HG02571 (cell line): Measurements from ENCODE around the gene SNRNP40.
"Not testable (repeated sequence)": the region's sequence is repeated elsewhere in the genome, so short reads cannot be mapped to it uniquely, and the experiment has no call there.

Experiments
- ATAC-seq: cut with Tn5 transposase; IDR thresholded peaks from one replicate; pipeline ENCODE4 v1.9.1; 2021; ENCODE audit warnings: mild to moderate bottlenecking, moderate library complexity; ENCODE audit not compliant: unreplicated experiment

The SNRNP40 gene

DNA sequence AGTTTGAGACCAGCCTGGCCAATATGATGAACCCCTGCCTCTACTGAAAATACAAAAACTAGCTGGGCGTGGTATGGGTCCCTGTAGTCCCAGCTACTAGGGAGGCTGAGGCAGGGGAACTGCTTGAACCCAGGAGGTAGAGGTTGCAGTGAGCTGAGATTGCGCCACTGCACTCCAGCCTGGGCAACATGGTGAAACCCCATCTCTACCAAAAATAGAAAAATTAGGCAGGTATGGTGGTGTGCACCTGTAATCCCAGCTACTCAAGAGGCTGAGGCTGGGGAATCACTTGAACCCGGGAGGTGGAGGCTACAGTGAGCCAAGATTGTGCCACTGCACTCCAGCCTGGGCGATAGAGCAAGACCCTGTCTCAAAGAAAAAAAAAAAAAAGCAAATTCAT, 8.8 kb downstream of the SNRNP40 start:
- not testable (repeated sequence) for ATAC-seq

DNA sequence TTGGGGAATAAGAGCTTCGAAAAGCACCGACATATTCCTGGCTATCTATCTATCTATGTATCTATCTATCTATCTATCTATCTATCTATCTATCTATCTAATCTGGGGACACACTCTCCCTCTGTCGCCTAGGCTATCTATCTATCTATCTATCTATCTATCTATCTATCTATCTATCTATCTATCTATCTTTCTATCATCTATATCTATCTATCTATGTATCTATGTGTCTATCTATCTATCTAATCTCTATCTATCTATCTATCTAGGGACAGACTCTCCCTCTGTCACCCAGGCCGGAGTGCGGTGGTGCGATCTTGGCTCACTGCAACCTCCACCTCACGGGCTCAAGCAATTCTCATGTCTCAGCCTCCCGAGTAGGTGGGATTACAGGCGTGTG, 14.2 kb downstream of the SNRNP40 start:
- ATAC-seq = not testable (repeated sequence)

GRCh38 chr1:31273619-31274018, 23.0 kb downstream of the SNRNP40 start:
- ATAC-seq = no peak

DNA sequence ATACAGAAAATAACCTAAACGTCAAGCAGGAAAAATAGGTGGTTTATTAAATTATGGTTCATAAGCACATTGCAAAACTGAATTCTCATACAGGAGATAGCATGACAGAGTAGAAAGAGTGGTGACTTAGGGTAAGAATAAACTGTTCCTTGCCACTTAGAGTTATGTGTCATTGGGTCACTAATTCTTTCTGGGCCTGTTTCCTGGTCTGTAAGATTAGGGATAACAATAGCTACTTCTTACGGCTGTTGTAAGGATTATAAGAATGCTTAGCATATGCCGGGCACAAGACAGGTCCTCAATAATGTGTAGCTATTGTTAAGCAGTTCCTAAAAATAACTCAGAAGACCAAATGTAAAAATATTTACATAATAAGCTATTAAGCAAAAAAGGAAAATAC, 24.2 kb downstream of the SNRNP40 start:
- ATAC-seq = no peak

- no peak for ATAC-seq
These were observed 30.0 kb downstream of the SNRNP40 start for GRCh38 chr1:31266547-31266946.

DNA sequence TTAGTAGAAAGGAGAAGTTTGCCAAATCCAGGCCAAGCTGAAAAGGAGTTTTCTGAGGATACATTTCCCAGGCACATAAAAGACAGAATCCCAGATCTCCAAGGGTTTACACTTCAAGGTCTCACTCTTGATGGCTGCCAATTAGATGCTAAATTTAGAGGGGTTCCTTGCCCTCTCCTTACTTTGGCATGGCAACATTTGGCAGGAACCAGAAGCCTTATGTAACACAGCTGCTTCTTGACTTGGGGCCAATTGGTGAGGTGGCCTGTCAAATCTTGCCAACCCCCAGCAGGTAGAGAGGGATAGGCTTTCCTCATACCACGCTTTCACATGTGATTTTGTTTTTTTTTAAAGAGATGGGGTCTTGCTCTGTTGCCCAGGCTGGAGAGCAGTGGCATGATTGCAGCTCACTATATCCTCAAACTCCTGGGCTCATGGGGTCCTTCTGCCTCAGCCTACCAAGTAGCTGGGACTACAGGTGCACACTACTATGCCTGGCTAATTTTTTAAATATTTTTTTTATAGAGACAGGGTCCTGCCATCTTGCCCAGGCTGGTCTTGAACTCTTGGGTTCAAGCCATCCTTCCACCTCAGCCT, 31.7 kb downstream of the SNRNP40 start:
- no peak for ATAC-seq

DNA sequence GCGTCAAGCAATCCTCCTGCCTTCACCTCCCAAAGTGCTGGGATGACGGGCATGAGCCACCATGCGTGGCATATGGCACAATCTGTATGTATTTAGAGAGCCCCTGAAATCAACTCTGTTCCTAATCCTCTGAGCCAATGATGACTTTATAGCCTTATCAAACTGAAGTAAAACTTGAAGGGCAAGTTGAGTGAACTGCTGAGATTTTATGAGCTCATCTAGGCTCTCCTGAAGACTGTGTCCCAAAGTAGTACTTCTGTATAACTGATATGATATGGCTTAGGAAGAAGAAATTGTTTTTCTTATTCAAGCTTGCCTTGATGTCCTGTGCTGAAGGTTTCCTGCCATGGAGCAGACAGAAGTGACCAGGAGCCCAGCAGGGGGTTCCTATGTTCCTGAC, 33.2 kb downstream of the SNRNP40 start:
- ATAC-seq = no peak

DNA sequence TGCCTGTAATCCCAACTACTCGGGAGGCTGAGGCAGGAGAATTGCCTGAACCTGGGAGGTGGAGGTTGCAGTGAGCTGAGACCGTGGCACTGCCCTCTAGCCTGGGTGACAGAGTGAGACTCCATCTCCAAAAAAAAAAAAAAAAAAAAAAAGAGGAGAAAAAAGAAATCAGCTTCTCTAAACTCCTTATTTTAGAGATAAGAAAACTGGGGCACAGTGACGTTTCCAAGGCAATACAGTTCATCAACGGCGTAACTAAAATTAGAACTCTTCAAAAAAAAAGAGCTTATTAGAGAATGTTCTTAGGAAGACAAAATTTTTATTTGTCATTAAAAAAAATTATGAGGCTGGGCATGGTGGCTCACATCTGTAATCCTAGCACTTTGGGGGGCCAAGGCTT, 34.2 kb downstream of the SNRNP40 start:
- ATAC-seq = not testable (repeated sequence)

- no peak for ATAC-seq
These were observed 34.7 kb downstream of the SNRNP40 start for GRCh38 chr1:31261916-31262315.

- ATAC-seq = no peak
These were observed 36.8 kb downstream of the SNRNP40 start for GRCh38 chr1:31259746-31260145.

DNA sequence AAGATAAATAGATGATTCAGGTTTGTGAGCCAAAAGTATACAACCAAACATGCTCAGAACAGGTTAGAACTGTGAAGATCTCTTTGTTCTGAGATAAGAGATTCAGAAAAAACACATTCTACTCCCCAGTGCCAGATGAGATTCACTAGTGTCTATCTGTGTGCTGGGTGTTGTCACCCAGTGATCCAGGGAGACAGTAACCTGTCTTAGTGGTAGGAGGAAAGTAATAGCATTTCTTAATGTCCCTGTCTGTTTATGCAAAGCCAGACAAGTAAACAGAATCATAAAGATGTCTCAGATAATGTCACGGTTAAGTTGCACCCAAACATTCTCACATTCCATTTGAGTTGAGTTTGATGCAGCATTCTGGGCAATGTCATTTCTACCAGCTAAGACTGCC, 38.0 kb downstream of the SNRNP40 start:
- ATAC-seq = no peak

- no peak for ATAC-seq
These were observed 39.4 kb downstream of the SNRNP40 start for GRCh38 chr1:31257213-31257612.

- ATAC-seq = no peak
These were observed 46.7 kb downstream of the SNRNP40 start for GRCh38 chr1:31249854-31250253.

- no peak for ATAC-seq
These were observed 48.3 kb downstream of the SNRNP40 start for GRCh38 chr1:31248276-31248675.

- ATAC-seq = no peak
These were observed 52.3 kb downstream of the SNRNP40 start for GRCh38 chr1:31244326-31244725.

GRCh38 chr1:31243501-31244286, 52.9 kb downstream of the SNRNP40 start:
- no peak for ATAC-seq

DNA sequence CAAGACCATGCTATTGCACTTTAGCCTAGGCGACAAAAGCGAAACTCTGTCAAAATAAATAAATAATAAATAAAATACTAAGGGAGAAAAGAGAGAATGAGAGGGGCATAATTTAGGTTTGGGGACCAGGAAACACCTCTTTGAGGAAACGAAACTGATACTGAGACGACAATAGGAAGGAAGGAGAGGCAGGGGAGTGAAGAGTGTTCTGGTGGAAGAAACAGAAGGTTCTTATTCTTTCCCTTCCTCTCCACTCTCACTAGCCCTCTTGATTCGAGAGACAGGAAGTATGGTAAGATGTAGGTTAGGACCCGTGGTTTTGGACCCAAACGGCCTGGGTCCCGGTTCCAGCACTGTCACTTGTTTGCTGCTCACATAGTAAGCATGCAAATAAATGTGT, 55.3 kb downstream of the SNRNP40 start:
- ATAC-seq = no peak

GRCh38 chr1:31239653-31240241, 56.8 kb downstream of the SNRNP40 start, which contains the start of gene NKAIN1:
Gene NKAIN1, minus strand, starts transcription at chr1:31239887. Its CDS starts 340 bp downstream, at chr1:31239547.
- no peak for ATAC-seq

DNA sequence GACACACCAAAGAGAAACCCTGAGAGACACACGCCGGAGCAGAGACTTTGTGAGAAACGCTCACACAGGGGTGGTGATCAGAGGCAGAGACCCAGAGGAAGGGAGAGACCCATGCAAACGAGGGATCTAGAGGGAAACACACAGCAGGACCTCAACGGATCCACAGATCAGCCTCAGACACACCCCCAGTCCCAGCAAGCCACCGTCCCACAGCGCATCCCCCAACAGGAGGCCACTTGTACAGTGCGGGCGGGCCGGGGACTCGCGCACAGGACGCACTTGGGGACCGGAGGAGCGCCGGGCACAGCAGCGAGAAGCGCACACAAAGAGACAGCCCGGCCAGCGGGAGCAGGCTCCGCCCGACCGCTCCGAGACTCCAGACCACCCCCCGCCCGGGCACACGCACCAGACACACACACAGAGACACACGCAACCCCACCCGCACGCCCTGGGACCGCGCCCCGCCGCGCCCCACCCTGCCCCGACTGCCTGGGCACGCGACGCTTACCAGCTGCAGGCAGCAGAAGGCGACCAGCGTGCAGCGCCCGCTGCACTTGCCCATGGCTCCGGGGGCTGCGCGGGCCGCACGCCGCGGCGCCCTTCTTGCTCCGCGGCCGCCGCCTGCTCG, 57.5 kb downstream of the SNRNP40 start:
- ATAC-seq = no peak

DNA sequence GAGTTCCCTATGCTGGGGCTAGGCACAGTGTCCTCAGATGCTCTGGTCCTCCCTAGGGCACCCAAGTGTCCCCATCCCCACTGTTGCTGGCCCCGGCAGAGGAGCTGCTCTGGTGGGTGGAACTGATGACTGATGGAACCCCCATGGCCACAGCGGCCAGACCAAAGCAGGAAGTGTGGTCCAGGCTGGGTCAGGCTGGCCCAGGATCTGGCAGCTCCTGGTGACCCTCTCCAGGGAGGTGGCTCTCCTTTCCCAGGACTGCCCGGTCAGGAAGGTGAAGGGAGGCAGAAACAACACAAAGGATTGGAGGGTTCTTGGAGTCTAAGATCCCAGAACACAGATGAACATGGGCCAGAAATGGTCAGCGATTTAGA, 58.0 kb downstream of the SNRNP40 start:
- ATAC-seq = no peak

DNA sequence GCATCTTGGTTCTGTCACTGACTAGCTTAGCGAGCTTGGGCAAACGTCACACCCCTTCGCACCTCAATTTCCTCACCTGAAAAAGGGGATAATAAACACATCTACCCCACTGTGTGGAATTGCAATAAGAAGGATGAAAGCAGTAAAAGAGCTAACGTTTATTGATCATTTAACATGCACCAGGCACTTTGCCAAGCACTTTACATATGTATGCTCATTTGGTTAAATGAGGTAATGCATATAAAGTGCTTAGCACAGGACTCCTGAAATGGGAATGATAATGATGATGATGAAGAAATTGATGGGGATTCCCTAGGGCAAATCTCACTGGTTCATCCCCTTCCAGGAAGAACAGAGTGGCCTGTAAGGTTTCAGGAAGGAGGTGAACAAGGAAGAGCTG, 61.7 kb downstream of the SNRNP40 start:
- no peak for ATAC-seq
